ENCODE data around the gene CTCFL.

Gene CTCFL

DNA sequence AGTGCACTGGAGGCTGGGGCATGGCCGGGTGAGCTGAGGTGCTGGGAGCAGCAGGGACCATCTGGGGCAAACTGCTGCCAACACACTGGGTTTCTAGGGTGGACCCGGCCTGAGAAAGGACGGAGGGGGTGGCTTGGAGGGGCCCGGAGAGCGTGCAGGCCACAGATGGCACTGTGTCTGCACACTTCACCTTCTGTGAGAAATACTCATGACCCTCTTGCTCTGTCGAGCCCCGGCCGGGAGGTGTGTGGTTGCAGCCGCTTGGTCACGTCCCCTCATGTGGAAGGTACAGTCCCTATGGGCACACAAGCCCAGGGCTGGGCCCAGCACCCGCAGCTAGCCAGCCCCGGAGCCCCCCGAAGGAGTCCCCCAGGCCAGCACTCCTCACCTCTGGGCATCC is 74.0 kb downstream of the CTCFL start:
- H3K36me3 ChIP-seq (ENCODE audit: insufficient read depth, low read length) = no peaks in the 10 kb centered on the region

DNA sequence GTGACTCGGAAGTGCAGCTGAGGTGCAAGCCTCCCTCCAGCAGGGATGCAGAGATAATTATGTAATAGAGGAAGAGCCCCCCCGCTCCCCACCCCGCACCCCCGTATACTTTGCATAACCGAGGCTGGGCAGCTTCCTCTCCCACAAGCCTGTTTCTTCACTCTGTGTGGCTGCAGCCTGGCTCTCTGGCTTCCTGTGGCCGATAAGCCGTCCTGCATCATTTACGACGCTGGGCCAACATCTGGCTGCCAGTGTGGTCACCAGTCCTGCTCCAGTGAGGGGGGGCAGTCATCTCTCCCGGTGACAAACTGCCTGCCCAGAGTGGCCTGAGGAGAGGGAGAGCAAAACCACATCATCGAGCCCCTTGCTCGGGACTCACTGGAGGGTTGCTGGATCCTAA is 74.5 kb downstream of the CTCFL start:
- H3K36me3 ChIP-seq (ENCODE audit: insufficient read depth, low read length) = no peaks in the 10 kb centered on the region

More for the DNA sequence above, 74.0 kb downstream of the CTCFL start:
- H2AFZ ChIP-seq (ENCODE audit: low read depth, low read length) = no peak overlapping the region
- H3K27me3 ChIP-seq (ENCODE audit: insufficient read depth, low read length) = peaks cover 20% of the 10 kb centered on the region
- no peaks in the 10 kb centered on the region for H3K4me1 ChIP-seq (ENCODE audit: insufficient read depth, low read length)
- no peak overlapping the region for H3K4me3 ChIP-seq (ENCODE audit: low read length)
- H3K9me3 ChIP-seq (ENCODE audit: low read length) = no peaks in the 10 kb centered on the region

DNA sequence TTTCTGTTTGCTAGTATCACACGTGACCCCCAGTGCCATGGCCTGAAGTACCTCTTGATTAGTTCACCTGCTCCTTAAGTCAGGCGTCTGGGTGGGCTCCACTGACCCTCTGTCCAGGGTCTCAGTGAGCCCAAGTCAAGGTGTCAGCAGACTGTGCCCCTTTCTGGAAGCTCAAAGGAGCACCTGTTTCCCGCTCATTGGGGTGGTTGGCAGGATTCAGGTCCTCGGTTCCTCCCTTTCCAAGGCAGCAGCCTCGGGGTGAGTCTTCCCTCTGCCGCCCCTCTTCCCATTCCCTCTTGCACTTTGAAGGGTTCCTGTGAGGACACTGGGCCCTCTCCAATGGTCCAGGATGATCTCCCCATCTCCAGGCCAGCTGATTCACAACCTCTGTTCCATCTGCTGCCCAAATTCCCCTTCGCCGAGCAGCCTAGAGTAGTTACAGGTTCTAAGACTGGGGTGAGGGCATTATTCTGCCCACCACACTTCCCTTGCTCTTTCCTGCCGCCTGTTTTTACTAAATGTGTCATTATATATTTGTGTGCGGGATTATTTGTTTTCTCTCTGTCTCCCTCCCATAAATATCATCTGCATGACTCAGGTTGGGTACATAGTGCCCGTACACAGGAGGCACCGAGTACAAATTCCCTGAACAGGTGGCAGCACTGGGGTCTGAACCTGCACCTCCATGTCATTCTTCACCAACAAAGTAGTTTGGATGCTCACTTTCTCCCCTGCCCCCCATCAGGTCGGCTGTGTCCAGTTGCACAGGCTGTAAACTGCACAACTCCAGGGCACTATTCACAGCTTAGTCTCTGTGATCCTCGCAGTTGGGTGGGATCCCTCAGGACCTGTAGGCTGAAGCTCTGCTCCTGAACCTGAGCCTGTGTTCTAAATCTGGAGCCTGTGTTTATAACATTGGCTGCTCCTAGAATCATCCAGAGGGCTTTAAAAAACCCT is 75.3 kb downstream of the CTCFL start:
- H3K4me3 ChIP-seq (ENCODE audit: low read length) = no peak overlapping the region
- H3K9me3 ChIP-seq (ENCODE audit: low read length) = no peaks in the 10 kb centered on the region
- peaks cover 20% of the 10 kb centered on the region for H3K27me3 ChIP-seq (ENCODE audit: insufficient read depth, low read length)
- H2AFZ ChIP-seq (ENCODE audit: low read depth, low read length) = no peak overlapping the region
- no peaks in the 10 kb centered on the region for H3K36me3 ChIP-seq (ENCODE audit: insufficient read depth, low read length)
- no peaks in the 10 kb centered on the region for H3K4me1 ChIP-seq (ENCODE audit: insufficient read depth, low read length)

More for the DNA sequence above, 74.5 kb downstream of the CTCFL start:
- no peaks in the 10 kb centered on the region for H3K9me3 ChIP-seq (ENCODE audit: low read length)
- H3K27me3 ChIP-seq (ENCODE audit: insufficient read depth, low read length) = peaks cover 20% of the 10 kb centered on the region
- H3K4me1 ChIP-seq (ENCODE audit: insufficient read depth, low read length) = no peaks in the 10 kb centered on the region
- no peak overlapping the region for H2AFZ ChIP-seq (ENCODE audit: low read depth, low read length)
- H3K4me3 ChIP-seq (ENCODE audit: low read length) = no peak overlapping the region

GRCh38 chr20:57448764-57449354 is 76.1 kb downstream of the CTCFL start:
- H3K36me3 ChIP-seq (ENCODE audit: insufficient read depth, low read length) = no peaks in the 10 kb centered on the region
- H3K27me3 ChIP-seq (ENCODE audit: insufficient read depth, low read length) = peaks cover 20% of the 10 kb centered on the region
- no peaks in the 10 kb centered on the region for H3K4me1 ChIP-seq (ENCODE audit: insufficient read depth, low read length)
- H3K4me3 ChIP-seq (ENCODE audit: low read length) = no peak overlapping the region
- no peak overlapping the region for H2AFZ ChIP-seq (ENCODE audit: low read depth, low read length)
- H3K9me3 ChIP-seq (ENCODE audit: low read length) = no peaks in the 10 kb centered on the region

Data from neuron (in vitro differentiated cells).